ENCODE results near the gene LRTM2. TPM values are rescaled to one million over a fixed set of nuclear protein-coding genes. Genes with fewer than 3 reads are reported as not detected.

LRTM2 gene
- total and polyA plus RNA-seq, 4 donors = not detected

- no peak for DNase-seq (ENCODE audit: low spot score)
- Histone ChIP-seq H3K9me3 (ENCODE audit: control insufficient read depth in 4 of 4, low read length in 3 of 4) (no peaks in the 10 kb centered on the region), H3K4me3 (ENCODE audit: low read depth in 1 of 3, low read length in 3 of 3) (no peak overlapping the region), H3K9ac (ENCODE audit: low read depth in 1 of 2, low read length in 2 of 2) (no peak overlapping the region), H3K27me3 (ENCODE audit: control insufficient read depth in 4 of 4, insufficient read depth in 4 of 4, low read length in 3 of 4) (no peaks in the 10 kb centered on the region), H3K4me1 (ENCODE audit: control insufficient read depth in 4 of 4, insufficient read depth in 4 of 4, low read length in 3 of 4) (no peaks in the 10 kb centered on the region), H3K36me3 (ENCODE audit: control insufficient read depth in 4 of 4, insufficient read depth in 3 of 4, low read depth in 1 of 4, low read length in 3 of 4) (no peaks in the 10 kb centered on the region), H3K27ac (ENCODE audit: low read depth in 1 of 2, low read length in 2 of 2) (no peak overlapping the region)
- 85% methylated on average over 8 of the region's 8 CpGs for WGBS
- no peak for TF ChIP-seq REST (IDR thresholded peaks at IDR 0.05)
- TF ChIP-seq YY1 (IDR thresholded peaks at IDR 0.05) = no peak
- no peak for TF ChIP-seq HNF4A (conservative IDR thresholded peaks at IDR 0.05)
- TF ChIP-seq SP1 (IDR thresholded peaks at IDR 0.05) = no peak
- TF ChIP-seq ZBTB33 (IDR thresholded peaks at IDR 0.05) = no peak
- TF ChIP-seq HNF4G (IDR thresholded peaks at IDR 0.05) = no peak
- TF ChIP-seq NR2F2 (IDR thresholded peaks at IDR 0.05) = no peak
- no peak for TF ChIP-seq FOXA2 (IDR thresholded peaks at IDR 0.05)
- TF ChIP-seq JUND (IDR thresholded peaks at IDR 0.05) = no peak
- TF ChIP-seq RXRA (IDR thresholded peaks at IDR 0.05) = no peak
- no peak for TF ChIP-seq ATF3 (IDR thresholded peaks at IDR 0.05)
- TF ChIP-seq MAX (IDR thresholded peaks at IDR 0.05) = no peak
- TF ChIP-seq EGR1 (IDR thresholded peaks at IDR 0.05; ENCODE audit: low read depth in 2 of 2) = no peak
- TF ChIP-seq CTCF (IDR thresholded peaks at IDR 0.05; ENCODE audit: low read depth, low read length, missing input control) = no peak
- TF ChIP-seq RAD21 (IDR thresholded peaks at IDR 0.05) = no peak
- TF ChIP-seq FOXA1 (IDR thresholded peaks at IDR 0.05) = no peak
Measured at GRCh38 chr12:1882405-1882804, 62.0 kb downstream of the LRTM2 start.

GRCh38 chr12:1882850-1883470, 62.6 kb downstream of the LRTM2 start:
- WGBS = 90% methylated on average over 19 of the region's 19 CpGs
- peak; percentile 20 for DNase-seq (ENCODE audit: low spot score)
- H3K9ac ChIP-seq (ENCODE audit: low read depth in 1 of 2, low read length in 2 of 2) = no peak overlapping the region
- H3K27ac ChIP-seq (ENCODE audit: low read depth in 1 of 2, low read length in 2 of 2) = no peak overlapping the region
- no peaks in the 10 kb centered on the region for H3K27me3 ChIP-seq (ENCODE audit: control insufficient read depth in 4 of 4, insufficient read depth in 4 of 4, low read length in 3 of 4)
- no peaks in the 10 kb centered on the region for H3K9me3 ChIP-seq (ENCODE audit: control insufficient read depth in 4 of 4, low read length in 3 of 4)
- H3K4me3 ChIP-seq (ENCODE audit: low read depth in 1 of 3, low read length in 3 of 3) = no peak overlapping the region
- no peaks in the 10 kb centered on the region for H3K4me1 ChIP-seq (ENCODE audit: control insufficient read depth in 4 of 4, insufficient read depth in 4 of 4, low read length in 3 of 4)
- H3K36me3 ChIP-seq (ENCODE audit: control insufficient read depth in 4 of 4, insufficient read depth in 3 of 4, low read depth in 1 of 4, low read length in 3 of 4) = no peaks in the 10 kb centered on the region
- TF ChIP-seq GABPA (IDR thresholded peaks at IDR 0.05 in 1 of 2, conservative IDR thresholded peaks at IDR 0.05 in 1 of 2) = no peak
- TF ChIP-seq EGR1 (IDR thresholded peaks at IDR 0.05; ENCODE audit: low read depth in 2 of 2) = no peak
- TF ChIP-seq MAX (IDR thresholded peaks at IDR 0.05) = no peak
- no peak for TF ChIP-seq RXRA (IDR thresholded peaks at IDR 0.05)
- no peak for TF ChIP-seq ATF3 (IDR thresholded peaks at IDR 0.05)
- no peak for TF ChIP-seq SP1 (IDR thresholded peaks at IDR 0.05)
- TF ChIP-seq ZBTB33 (IDR thresholded peaks at IDR 0.05) = no peak
- TF ChIP-seq TAF1 (conservative IDR thresholded peaks at IDR 0.05) = no peak
- no peak for TF ChIP-seq YY1 (IDR thresholded peaks at IDR 0.05)
- TF ChIP-seq FOXA2 (IDR thresholded peaks at IDR 0.05) = no peak
- TF ChIP-seq RAD21 (IDR thresholded peaks at IDR 0.05) = no peak
- TF ChIP-seq JUND (IDR thresholded peaks at IDR 0.05) = no peak
- no peak for TF ChIP-seq NR2F2 (IDR thresholded peaks at IDR 0.05)
- no peak for TF ChIP-seq HNF4G (IDR thresholded peaks at IDR 0.05)

All from liver (tissue), 9 donors.